Testis (tissue), 2 donors: ENCODE results near the gene DUSP2.

ENCODE experiments used
- POLR2A ChIP-seq: fragments of 450-650 bp; IDR thresholded peaks from one replicate; pipeline ENCODE4 v1.6.1; 2017; ENCODE audit warnings: antibody characterized with exemption, mild to moderate bottlenecking, moderate library complexity
- TF ChIP-seq, protein P1 (sequence below), 3 experiments: fragments of 450-650 bp in 2 of 3; fragments of 200-600 bp in 1 of 3; sonication (generic) in 1 of 3; IDR thresholded peaks; one replicate each; pipeline ENCODE4 v1.5.1; 2016 to 2019; ENCODE audit warnings: antibody characterized with exemption in 3 of 3, mild to moderate bottlenecking in 2 of 3, moderate library complexity in 1 of 3

GRCh38 chr2:96185516-96185915 lies 40.3 kb upstream of the DUSP2 start:
- TF ChIP-seq, protein P1, sequence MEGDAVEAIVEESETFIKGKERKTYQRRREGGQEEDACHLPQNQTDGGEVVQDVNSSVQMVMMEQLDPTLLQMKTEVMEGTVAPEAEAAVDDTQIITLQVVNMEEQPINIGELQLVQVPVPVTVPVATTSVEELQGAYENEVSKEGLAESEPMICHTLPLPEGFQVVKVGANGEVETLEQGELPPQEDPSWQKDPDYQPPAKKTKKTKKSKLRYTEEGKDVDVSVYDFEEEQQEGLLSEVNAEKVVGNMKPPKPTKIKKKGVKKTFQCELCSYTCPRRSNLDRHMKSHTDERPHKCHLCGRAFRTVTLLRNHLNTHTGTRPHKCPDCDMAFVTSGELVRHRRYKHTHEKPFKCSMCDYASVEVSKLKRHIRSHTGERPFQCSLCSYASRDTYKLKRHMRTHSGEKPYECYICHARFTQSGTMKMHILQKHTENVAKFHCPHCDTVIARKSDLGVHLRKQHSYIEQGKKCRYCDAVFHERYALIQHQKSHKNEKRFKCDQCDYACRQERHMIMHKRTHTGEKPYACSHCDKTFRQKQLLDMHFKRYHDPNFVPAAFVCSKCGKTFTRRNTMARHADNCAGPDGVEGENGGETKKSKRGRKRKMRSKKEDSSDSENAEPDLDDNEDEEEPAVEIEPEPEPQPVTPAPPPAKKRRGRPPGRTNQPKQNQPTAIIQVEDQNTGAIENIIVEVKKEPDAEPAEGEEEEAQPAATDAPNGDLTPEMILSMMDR (IDR thresholded peaks at IDR 0.05): no peak
- no peak for TF ChIP-seq POLR2A
